WI38 (cell line): Measurements from ENCODE around the gene ST8SIA4.

Source experiments
- H3K4me3 ChIP-seq: 2 replicates; pipeline ENCODE4 v1.5.1; 2011; ENCODE audit warnings: low read depth, mild to moderate bottlenecking, control low read depth, low read length
- CTCF ChIP-seq: IDR thresholded peaks from 2 replicates; pipeline ENCODE4 v1.5.1; 2012; ENCODE audit warnings: low read depth, mild to moderate bottlenecking, control low read depth, low read length

The ST8SIA4 gene

GRCh38 chr5:100855295-100855694 is 47.8 kb downstream of the ST8SIA4 start:
- no peak overlapping the region for H3K4me3 ChIP-seq
- TF ChIP-seq CTCF = no peak

DNA sequence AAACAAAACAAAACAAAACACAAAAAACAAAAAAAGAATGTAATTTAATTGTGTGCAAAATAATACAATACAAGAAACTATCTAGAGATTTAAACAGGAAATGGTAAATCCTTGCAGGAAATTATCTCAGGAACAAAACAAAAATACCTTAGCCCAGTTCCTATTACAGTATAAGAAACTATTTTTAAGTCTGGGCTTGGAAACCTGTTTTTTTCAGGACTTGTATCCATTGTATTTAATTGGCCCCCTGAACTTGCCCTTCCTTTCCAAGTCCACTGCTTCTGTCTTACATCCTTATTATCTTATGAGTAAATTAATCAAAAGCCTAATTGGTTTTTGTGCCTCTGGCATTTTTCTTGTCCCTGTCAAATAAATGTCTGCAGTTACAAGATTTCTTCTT is 48.5 kb downstream of the ST8SIA4 start:
- H3K4me3 ChIP-seq = no peak overlapping the region
- no peak for TF ChIP-seq CTCF

DNA sequence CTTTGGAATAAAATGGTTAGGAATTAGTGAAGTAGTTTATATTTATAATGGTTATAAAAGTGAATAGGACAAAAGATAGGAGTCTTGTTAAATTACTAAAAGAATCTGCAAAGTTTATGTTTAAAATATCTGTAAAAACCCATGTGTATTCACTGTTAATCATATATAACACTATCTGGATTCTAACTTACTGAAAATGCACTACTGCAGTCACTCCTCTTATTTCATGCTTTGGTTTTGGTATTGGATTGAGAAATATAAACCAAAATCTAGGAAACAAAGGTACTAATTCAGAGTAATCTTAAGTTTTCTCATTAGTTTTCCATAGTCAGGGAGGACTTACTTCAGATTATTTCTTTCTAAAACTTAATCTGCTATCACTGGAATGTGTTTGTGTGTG is 49.5 kb downstream of the ST8SIA4 start:
- H3K4me3 ChIP-seq = no peak overlapping the region
- no peak for TF ChIP-seq CTCF

DNA sequence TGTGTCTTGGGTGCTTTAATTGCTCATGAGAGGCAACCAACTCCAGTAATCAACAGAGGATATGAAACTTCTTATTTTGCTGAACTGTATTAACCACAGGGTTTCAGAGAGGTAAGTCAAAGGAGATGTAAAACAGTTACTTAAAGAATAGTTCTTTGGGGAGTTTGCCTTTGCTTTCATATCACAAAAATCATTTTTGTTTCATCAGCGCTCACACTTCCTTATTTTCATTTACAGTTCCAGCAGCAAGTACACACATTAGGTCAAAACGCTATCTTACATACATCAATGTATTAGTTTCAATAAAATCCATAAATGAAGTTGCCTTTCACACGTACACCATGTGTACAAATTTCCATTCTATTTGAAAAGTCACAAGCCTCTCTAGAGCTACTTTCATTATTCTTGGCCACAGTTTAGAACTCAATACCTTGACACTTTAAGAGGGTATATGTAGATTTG is 50.1 kb downstream of the ST8SIA4 start:
- no peak for TF ChIP-seq CTCF
- no peak overlapping the region for H3K4me3 ChIP-seq

DNA sequence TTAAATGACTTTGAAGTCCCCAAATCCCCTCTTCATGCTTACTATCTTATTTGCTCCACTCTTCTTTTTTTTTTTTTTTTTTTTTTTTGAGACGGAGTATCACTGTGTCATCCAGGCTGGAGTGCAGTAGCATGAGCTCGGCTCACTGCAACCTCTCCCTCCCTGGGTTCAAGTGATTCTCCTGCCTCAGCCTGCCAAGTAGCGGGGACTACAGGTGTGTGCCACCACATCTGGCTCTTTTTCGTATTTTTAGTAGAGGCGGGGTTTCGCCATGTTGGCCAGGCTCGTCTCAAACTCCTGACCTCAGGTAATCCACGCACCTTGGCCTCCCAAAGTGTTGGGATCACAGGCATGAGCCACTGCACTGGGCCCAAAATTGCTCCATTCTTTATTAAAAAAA is 51.0 kb downstream of the ST8SIA4 start:
- TF ChIP-seq CTCF = no peak
- no peak overlapping the region for H3K4me3 ChIP-seq

GRCh38 chr5:100846772-100847171 is 56.3 kb downstream of the ST8SIA4 start:
- TF ChIP-seq CTCF = no peak
- H3K4me3 ChIP-seq = no peak overlapping the region

- no peak overlapping the region for H3K4me3 ChIP-seq
- TF ChIP-seq CTCF = no peak
These were observed 61.0 kb downstream of the ST8SIA4 start for GRCh38 chr5:100842080-100842479.
